ENCODE results near the gene FILIP1L.

DNA sequence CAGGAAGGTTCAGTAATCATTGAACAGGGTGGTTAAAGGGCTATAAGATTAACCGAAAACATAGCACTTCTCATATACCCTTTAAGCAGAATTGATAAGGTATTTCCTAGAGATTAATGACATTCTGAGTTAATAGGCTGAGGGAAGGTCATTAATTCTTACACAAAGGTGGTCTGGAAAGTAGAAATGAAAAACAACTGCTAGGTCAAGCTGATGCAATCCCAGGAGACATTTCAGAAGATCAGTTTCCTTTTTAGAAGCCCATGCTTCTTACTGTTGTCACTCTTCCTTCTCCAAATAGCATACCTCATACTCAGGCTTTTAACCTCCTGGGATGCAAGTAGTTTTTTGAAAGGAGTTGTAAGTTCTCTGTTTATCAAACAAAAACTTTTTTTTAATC lies 8.8 kb downstream of the FILIP1L start:
- TF ChIP-seq GATA2 (IDR thresholded peaks at IDR 0.05; ENCODE audit: low read depth, low read length) (no peak), GATA3 (IDR thresholded peaks at IDR 0.05; ENCODE audit: low read depth, low read length) (no peak)

Measured in SH-SY5Y (cell line).